SK-N-SH (cell line): ENCODE data around the gene VPS33A. TPM values are rescaled to one million over a fixed set of nuclear protein-coding genes. Genes with fewer than 3 reads are reported as not detected.

ENCODE experiments used
- CTCF ChIA-PET: fragments of 300-600, 350-600 bp; formaldehyde crosslinking; extraction: SDS; loops from one replicate; lab custom pipeline; 2021; lab: Yijun Ruan, JAX
- POLR2A ChIA-PET: fragments of 350-600 bp; sonication (Branson Sonifier 250); formaldehyde crosslinking; extraction: SDS; loops from one replicate; lab custom pipeline; 2020; ENCODE audit warnings: antibody characterized with exemption, inconsistent platforms; lab: Yijun Ruan, JAX
- DNase-seq: peaks from one replicate; pipeline ENCODE4 v3.0.0; 2012
- H2AFZ ChIP-seq: fragments of 200-600 bp; sonication (generic); 2 replicates; pipeline ENCODE4 v1.8.1; 2016; ENCODE audit warnings: antibody characterized with exemption, mild to moderate bottlenecking, low read depth
- H3F3A ChIP-seq: fragments of 200-600 bp; sonication (generic); replicated peaks from 2 replicates; pipeline ENCODE3; 2016; ENCODE audit warnings: antibody characterized with exemption, mild to moderate bottlenecking; ENCODE audit not compliant: insufficient read depth
- H3K27ac ChIP-seq, 2 experiments: fragments of 200-500 bp in 1 of 2; fragments of 200-600 bp in 1 of 2; sonication (Bioruptor generic) in 1 of 2; sonication (generic), shearing (Covaris generic) in 1 of 2; 2 replicates each; pipeline versions ENCODE4 v1.5.1 to v1.6.1; 2014 to 2016; ENCODE audit warnings: low read depth in 2 of 2, inconsistent platforms in 1 of 2, low read length in 1 of 2, mild to moderate bottlenecking in 1 of 2, mixed read lengths in 1 of 2
- H3K27me3 ChIP-seq: fragments of 200-600 bp; sonication (generic), shearing (Covaris generic); 2 replicates; pipeline ENCODE4 v1.6.1; 2016; ENCODE audit warnings: mixed run types; ENCODE audit not compliant: insufficient read depth
- H3K36me3 ChIP-seq, 2 experiments: fragments of 200-500 bp in 1 of 2; fragments of 200-600 bp in 1 of 2; sonication (Bioruptor generic) in 1 of 2; sonication (generic) in 1 of 2; replicated peaks in 1 of 2; 2 replicates each; pipeline versions ENCODE3 to v1.5.1; 2014 to 2016; ENCODE audit warnings: low read length in 1 of 2, mild to moderate bottlenecking in 1 of 2; ENCODE audit not compliant: insufficient read depth in 2 of 2, control insufficient read depth in 1 of 2
- H3K4me1 ChIP-seq, 2 experiments: fragments of 200-500 bp in 1 of 2; fragments of 200-600 bp in 1 of 2; sonication (Bioruptor generic) in 1 of 2; sonication (generic), shearing (Covaris generic) in 1 of 2; 2 replicates each; pipeline versions ENCODE4 v1.5.1 to v1.6.1; 2014 to 2016; ENCODE audit warnings: low read depth in 1 of 2, low read length in 1 of 2, mixed run types in 1 of 2; ENCODE audit not compliant: insufficient read depth in 2 of 2, control insufficient read depth in 1 of 2
- H3K4me2 ChIP-seq: fragments of 200-600 bp; sonication (generic), shearing (Covaris generic); 2 replicates; pipeline ENCODE4 v1.6.1; 2017; ENCODE audit warnings: mixed run types
- H3K4me3 ChIP-seq, 2 experiments: fragments of 200-500 bp in 1 of 2; fragments of 200-600 bp in 1 of 2; sonication (Bioruptor generic) in 1 of 2; sonication (generic), shearing (Covaris generic) in 1 of 2; 2 replicates each; pipeline versions ENCODE4 v1.5.1 to v1.8.1; 2014 to 2016; ENCODE audit warnings: low read depth in 2 of 2, inconsistent platforms in 1 of 2, low read length in 1 of 2, mild to moderate bottlenecking in 1 of 2, mixed read lengths in 1 of 2, moderate library complexity in 1 of 2
- H3K79me2 ChIP-seq: fragments of 200-600 bp; sonication (generic); 2 replicates; pipeline ENCODE4 v1.8.1; 2017; ENCODE audit warnings: mild to moderate bottlenecking; ENCODE audit not compliant: insufficient read depth
- H3K9ac ChIP-seq: fragments of 200-600 bp; sonication (generic); 2 replicates; pipeline ENCODE4 v1.6.1; 2017; ENCODE audit warnings: mixed run types
- H3K9me2 ChIP-seq: fragments of 200-600 bp; sonication (generic); 2 replicates; pipeline ENCODE4 v1.6.1; 2017; ENCODE audit warnings: mixed run types
- H3K9me3 ChIP-seq: fragments of 200-600 bp; sonication (generic); 2 replicates; pipeline ENCODE4 v1.6.1; 2017; ENCODE audit warnings: mixed run types, mild to moderate bottlenecking, moderate library complexity
- H4K20me1 ChIP-seq: fragments of 200-600 bp; sonication (generic); 2 replicates; pipeline ENCODE4 v1.6.1; 2017; ENCODE audit warnings: mild to moderate bottlenecking, mixed run types; ENCODE audit not compliant: insufficient read depth
- ELF1 ChIP-seq: IDR thresholded peaks from 2 replicates; pipeline ENCODE4 v1.4.0; 2012
- EP300 ChIP-seq, 2 experiments: IDR thresholded peaks; 2 replicates each; pipeline versions ENCODE4 v1.4.0 to v1.6.1; 2012; ENCODE audit warnings: borderline replicate concordance in 1 of 2, low read depth in 1 of 2, low read length in 1 of 2
- FOXM1 ChIP-seq: IDR thresholded peaks from 2 replicates; pipeline ENCODE4 v1.4.0; 2012; ENCODE audit warnings: low read depth, mild to moderate bottlenecking
- GABPA ChIP-seq: IDR thresholded peaks from 2 replicates; pipeline ENCODE4 v1.4.0; 2012; ENCODE audit warnings: low read depth, mild to moderate bottlenecking
- GATA2 ChIP-seq: sonication (generic); formaldehyde crosslinking; IDR thresholded peaks from 2 replicates; pipeline ENCODE4 v1.5.0; 2020; ENCODE audit warnings: mild to moderate bottlenecking, missing genetic modification reagents
- JUND ChIP-seq: IDR thresholded peaks from 2 replicates; pipeline ENCODE4 v1.4.0; 2012
- NRF1 ChIP-seq: IDR thresholded peaks from 2 replicates; pipeline ENCODE4 v1.6.1; 2012; ENCODE audit warnings: low read depth, mild to moderate bottlenecking, low read length
- POLR2AphosphoS5 ChIP-seq: IDR thresholded peaks from 2 replicates; pipeline ENCODE4 v1.6.1; 2012; ENCODE audit warnings: low read depth, low read length
- RAD21 ChIP-seq: IDR thresholded peaks from 2 replicates; pipeline ENCODE4 v1.6.1; 2012; ENCODE audit warnings: mild to moderate bottlenecking, low read length
- RCOR1 ChIP-seq: fragments of 150-350 bp; IDR thresholded peaks from 2 replicates; pipeline ENCODE4 v1.6.1; 2017; ENCODE audit warnings: antibody characterized with exemption, low read length
- RFX5 ChIP-seq: IDR thresholded peaks from 2 replicates; pipeline ENCODE4 v1.6.1; 2012; ENCODE audit warnings: mild to moderate bottlenecking, improper control_type of control experiment, low read length
- RXRA ChIP-seq: IDR thresholded peaks from 2 replicates; pipeline ENCODE4 v1.4.0; 2012; ENCODE audit warnings: low read depth, mild to moderate bottlenecking, borderline replicate concordance
- SIN3A ChIP-seq: IDR thresholded peaks from 2 replicates; pipeline ENCODE4 v1.6.1; 2012; ENCODE audit warnings: low read depth, mild to moderate bottlenecking, low read length, moderate library complexity, borderline replicate concordance
- SMC3 ChIP-seq: IDR thresholded peaks from 2 replicates; pipeline ENCODE4 v1.6.1; 2012; ENCODE audit warnings: low read depth, low read length, improper control_type of control experiment
- TAF1 ChIP-seq: IDR thresholded peaks from 2 replicates; pipeline ENCODE4 v1.6.1; 2012; ENCODE audit warnings: low read depth, mild to moderate bottlenecking, low read length, moderate library complexity, borderline replicate concordance
- TEAD4 ChIP-seq: IDR thresholded peaks from 2 replicates; pipeline ENCODE4 v1.4.0; 2012; ENCODE audit warnings: mild to moderate bottlenecking, borderline replicate concordance; ENCODE audit not compliant: insufficient read depth
- WGBS: methylation state at CpG from one replicate; pipeline ENCODE4 v1.1.6; 2017; ENCODE audit warnings: low lambda C conversion rate; 5-methylcytosine and 5-hydroxymethylcytosine counted together
- polyA plus RNA-seq, 3 experiments: library from polyadenylated mRNA; depleted of rRNA; stranded (reverse); fragments of >200 nt; gene quantifications; 2 replicates each; pipeline ENCODE4 v1.2.3, GENCODE V29; 2012
- TF ChIP-seq, protein P1 (sequence below): IDR thresholded peaks from 2 replicates; pipeline ENCODE4 v1.4.0; 2012; ENCODE audit warnings: low read depth, borderline replicate concordance
- TF ChIP-seq, protein P2 (sequence below): fragments of 200-600 bp; sonication (generic); IDR thresholded peaks from 2 replicates; pipeline ENCODE4 v1.6.1; 2017; ENCODE audit warnings: antibody characterized with exemption, mild to moderate bottlenecking, moderate library complexity
- TF ChIP-seq, protein P3 (sequence below): fragments of 150-350 bp; IDR thresholded peaks from 2 replicates; pipeline ENCODE4 v1.6.1; 2017; ENCODE audit warnings: antibody characterized with exemption, low read length, low read depth, borderline replicate concordance
- TF ChIP-seq, protein P4 (sequence below): IDR thresholded peaks from 2 replicates; pipeline ENCODE4; 2012

The VPS33A gene
- polyA plus RNA-seq, 1 of the 3 experiments (the other 2 are of a cell fraction) = 17.0 TPM

DNA sequence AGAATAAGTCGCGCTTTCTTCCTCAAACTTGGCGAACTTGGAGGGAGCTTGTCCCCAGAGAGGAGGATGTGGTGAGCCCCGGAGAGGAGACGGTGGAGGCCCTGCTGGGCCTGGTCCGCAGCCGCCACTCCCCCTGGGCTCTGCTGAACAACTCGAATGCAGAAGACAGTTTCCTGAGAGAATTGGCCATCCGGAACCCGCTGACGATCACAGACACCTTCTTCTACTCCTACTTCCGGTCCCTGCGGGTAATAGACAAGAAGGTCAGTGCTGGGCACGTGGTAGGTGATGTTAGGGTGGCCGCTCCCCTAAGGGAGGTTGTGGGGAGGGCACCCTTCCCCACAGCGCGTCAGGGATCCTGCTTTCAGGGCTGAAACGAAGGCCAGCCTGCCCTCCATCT, 81.8 kb downstream of the VPS33A start:
- ChIA-PET POLR2A (no interaction called here), CTCF (interaction anchor here (1.4 to 2.0 kb wide), 2 partner anchors 61 to 172 kb away, joined by 4 to 5 read pairs; no protein-coding TSS in a partner anchor)
- no peak for DNase-seq
- WGBS = 95% methylated on average over 17 of the region's 18 CpGs
- H3F3A ChIP-seq = peaks cover 5% of the 10 kb centered on the region
- TF ChIP-seq, protein P1, sequence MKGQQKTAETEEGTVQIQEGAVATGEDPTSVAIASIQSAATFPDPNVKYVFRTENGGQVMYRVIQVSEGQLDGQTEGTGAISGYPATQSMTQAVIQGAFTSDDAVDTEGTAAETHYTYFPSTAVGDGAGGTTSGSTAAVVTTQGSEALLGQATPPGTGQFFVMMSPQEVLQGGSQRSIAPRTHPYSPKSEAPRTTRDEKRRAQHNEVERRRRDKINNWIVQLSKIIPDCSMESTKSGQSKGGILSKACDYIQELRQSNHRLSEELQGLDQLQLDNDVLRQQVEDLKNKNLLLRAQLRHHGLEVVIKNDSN = no peak
- TF ChIP-seq SMC3 (no peak), TEAD4 (no peak), GATA2 (no peak), RCOR1 (no peak), RFX5 (no peak), TAF1 (no peak), FOXM1 (no peak), POLR2AphosphoS5 (no peak)
- TF ChIP-seq, protein P2, sequence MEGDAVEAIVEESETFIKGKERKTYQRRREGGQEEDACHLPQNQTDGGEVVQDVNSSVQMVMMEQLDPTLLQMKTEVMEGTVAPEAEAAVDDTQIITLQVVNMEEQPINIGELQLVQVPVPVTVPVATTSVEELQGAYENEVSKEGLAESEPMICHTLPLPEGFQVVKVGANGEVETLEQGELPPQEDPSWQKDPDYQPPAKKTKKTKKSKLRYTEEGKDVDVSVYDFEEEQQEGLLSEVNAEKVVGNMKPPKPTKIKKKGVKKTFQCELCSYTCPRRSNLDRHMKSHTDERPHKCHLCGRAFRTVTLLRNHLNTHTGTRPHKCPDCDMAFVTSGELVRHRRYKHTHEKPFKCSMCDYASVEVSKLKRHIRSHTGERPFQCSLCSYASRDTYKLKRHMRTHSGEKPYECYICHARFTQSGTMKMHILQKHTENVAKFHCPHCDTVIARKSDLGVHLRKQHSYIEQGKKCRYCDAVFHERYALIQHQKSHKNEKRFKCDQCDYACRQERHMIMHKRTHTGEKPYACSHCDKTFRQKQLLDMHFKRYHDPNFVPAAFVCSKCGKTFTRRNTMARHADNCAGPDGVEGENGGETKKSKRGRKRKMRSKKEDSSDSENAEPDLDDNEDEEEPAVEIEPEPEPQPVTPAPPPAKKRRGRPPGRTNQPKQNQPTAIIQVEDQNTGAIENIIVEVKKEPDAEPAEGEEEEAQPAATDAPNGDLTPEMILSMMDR = no peak
- H3K27ac ChIP-seq = no peak overlapping the region
- H3K4me1 ChIP-seq = no peaks in the 10 kb centered on the region; a peak in 1 of 4 replicates
- H3K27me3 ChIP-seq = no peaks in the 10 kb centered on the region
- H3K36me3 ChIP-seq = no peaks in the 10 kb centered on the region
- H3K79me2 ChIP-seq = no peaks in the 10 kb centered on the region
- no peaks in the 10 kb centered on the region for H3K9me2 ChIP-seq
- no peak overlapping the region for H3K4me2 ChIP-seq
- no peaks in the 10 kb centered on the region for H3K9me3 ChIP-seq
- no peak overlapping the region for H2AFZ ChIP-seq
- H3K9ac ChIP-seq = no peak overlapping the region
- no peak overlapping the region for H3K4me3 ChIP-seq
- no peaks in the 10 kb centered on the region for H4K20me1 ChIP-seq

DNA sequence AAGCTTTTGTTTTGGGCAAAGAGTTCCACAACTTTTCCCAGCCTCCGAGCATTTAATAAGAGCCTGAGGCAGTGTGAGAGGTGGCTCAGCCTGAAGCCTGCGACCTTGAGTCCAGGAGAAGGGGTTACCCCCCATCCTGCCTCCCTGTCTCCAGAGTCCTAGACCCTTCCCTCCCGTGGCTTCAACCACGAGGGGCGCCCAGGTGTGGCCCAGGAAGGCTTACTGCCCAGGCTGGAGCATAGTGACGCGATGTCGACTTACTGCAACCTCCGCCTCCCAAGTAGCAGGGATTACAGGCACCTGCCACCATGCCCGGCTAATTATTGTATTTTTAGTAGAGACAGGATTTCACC, 82.7 kb downstream of the VPS33A start:
- Histone ChIP-seq H3K36me3 (no peaks in the 10 kb centered on the region), H3K9me3 (no peaks in the 10 kb centered on the region), H3K9me2 (no peaks in the 10 kb centered on the region), H3K9ac (no peak overlapping the region), H3K4me1 (no peaks in the 10 kb centered on the region; a peak in 1 of 4 replicates), H3K27ac (no peak overlapping the region), H3K4me3 (no peak overlapping the region), H4K20me1 (no peaks in the 10 kb centered on the region), H3F3A (peaks cover 5% of the 10 kb centered on the region), H3K4me2 (no peak overlapping the region; the same call in 1 of the 2 replicates), H3K79me2 (no peaks in the 10 kb centered on the region), H3K27me3 (no peaks in the 10 kb centered on the region), H2AFZ (no peak overlapping the region)
- ChIA-PET CTCF (interaction anchor here (1.1 to 2.2 kb wide), 4 partner anchors 8 to 172 kb away, joined by 3 to 14 read pairs (median 4); no protein-coding TSS in a partner anchor), POLR2A (no interaction called here)
- 89% methylated on average over 8 of the region's 10 CpGs for WGBS
- no peak for DNase-seq
- TF ChIP-seq GABPA (no peak), SIN3A (no peak), GATA2 (no peak), RXRA (no peak), JUND (no peak), ELF1 (no peak), EP300 (IDR thresholded peaks at IDR 0.05; ENCODE audit: borderline replicate concordance in 1 of 2, low read depth in 1 of 2, low read length in 1 of 2) (no peak), SMC3 (no peak), RAD21 (no peak), NRF1 (no peak)
- TF ChIP-seq, protein P3, sequence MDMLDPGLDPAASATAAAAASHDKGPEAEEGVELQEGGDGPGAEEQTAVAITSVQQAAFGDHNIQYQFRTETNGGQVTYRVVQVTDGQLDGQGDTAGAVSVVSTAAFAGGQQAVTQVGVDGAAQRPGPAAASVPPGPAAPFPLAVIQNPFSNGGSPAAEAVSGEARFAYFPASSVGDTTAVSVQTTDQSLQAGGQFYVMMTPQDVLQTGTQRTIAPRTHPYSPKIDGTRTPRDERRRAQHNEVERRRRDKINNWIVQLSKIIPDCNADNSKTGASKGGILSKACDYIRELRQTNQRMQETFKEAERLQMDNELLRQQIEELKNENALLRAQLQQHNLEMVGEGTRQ = no peak
- TF ChIP-seq, protein P1 = no peak
- TF ChIP-seq, protein P2 = no peak
- TF ChIP-seq, protein P4, sequence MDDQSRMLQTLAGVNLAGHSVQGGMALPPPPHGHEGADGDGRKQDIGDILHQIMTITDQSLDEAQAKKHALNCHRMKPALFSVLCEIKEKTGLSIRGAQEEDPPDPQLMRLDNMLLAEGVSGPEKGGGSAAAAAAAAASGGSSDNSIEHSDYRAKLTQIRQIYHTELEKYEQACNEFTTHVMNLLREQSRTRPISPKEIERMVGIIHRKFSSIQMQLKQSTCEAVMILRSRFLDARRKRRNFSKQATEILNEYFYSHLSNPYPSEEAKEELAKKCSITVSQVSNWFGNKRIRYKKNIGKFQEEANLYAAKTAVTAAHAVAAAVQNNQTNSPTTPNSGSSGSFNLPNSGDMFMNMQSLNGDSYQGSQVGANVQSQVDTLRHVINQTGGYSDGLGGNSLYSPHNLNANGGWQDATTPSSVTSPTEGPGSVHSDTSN = no peak
